ENCODE data around the gene AFM. TPM values are rescaled to one million over a fixed set of nuclear protein-coding genes. Genes with fewer than 3 reads are reported as not detected.

The AFM gene
- total and polyA plus RNA-seq, 2 of the 13 experiments (the other 11 are each of a cell fraction or from before 2014, with no cell fraction given): 0.13 to 1.8 TPM

DNA sequence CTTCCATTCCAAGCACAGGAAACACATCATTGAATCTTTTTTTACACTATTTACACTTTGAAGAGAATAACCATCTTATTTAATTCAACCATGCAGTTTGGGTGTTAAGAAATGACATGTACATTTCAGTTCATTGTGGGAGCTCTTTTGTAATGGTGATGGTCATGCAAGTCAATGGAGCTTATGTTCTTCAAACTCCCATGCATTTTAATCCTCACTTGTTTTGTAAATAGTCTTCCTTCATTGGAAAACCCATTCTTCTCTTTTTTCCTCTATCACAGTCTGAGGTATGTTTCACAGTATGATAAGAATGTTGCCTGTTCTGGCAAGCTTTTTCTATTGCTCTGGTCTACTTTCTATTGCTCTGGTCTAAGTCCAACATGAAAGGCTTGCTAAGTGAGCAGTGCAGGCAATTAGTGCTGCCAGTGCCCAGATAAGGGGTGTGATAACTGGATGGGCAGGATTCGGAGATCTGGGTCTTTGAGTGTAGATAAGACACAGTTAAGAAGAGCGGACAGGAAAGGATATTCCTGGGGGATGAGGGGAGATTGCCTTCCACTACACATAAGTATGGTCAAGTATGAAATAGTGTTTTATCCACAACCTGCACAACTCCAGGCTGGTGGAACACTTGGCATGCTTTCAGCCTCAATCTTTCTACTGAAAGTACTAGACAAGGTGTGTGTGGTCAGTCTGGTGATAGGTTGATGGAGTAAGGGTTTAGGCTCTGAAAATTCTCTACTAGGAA, 28.4 kb upstream of the AFM start (continued):
- TF ChIP-seq, protein P1, sequence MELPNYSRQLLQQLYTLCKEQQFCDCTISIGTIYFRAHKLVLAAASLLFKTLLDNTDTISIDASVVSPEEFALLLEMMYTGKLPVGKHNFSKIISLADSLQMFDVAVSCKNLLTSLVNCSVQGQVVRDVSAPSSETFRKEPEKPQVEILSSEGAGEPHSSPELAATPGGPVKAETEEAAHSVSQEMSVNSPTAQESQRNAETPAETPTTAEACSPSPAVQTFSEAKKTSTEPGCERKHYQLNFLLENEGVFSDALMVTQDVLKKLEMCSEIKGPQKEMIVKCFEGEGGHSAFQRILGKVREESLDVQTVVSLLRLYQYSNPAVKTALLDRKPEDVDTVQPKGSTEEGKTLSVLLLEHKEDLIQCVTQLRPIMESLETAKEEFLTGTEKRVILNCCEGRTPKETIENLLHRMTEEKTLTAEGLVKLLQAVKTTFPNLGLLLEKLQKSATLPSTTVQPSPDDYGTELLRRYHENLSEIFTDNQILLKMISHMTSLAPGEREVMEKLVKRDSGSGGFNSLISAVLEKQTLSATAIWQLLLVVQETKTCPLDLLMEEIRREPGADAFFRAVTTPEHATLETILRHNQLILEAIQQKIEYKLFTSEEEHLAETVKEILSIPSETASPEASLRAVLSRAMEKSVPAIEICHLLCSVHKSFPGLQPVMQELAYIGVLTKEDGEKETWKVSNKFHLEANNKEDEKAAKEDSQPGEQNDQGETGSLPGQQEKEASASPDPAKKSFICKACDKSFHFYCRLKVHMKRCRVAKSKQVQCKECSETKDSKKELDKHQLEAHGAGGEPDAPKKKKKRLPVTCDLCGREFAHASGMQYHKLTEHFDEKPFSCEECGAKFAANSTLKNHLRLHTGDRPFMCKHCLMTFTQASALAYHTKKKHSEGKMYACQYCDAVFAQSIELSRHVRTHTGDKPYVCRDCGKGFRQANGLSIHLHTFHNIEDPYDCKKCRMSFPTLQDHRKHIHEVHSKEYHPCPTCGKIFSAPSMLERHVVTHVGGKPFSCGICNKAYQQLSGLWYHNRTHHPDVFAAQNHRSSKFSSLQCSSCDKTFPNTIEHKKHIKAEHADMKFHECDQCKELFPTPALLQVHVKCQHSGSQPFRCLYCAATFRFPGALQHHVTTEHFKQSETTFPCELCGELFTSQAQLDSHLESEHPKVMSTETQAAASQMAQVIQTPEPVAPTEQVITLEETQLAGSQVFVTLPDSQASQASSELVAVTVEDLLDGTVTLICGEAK (IDR thresholded peaks at IDR 0.05): no peak
- TF ChIP-seq, protein P1 (CRISPR knock-in tag; IDR thresholded peaks at IDR 0.05): no peak
- TF ChIP-seq MAFG (CRISPR knock-in tag; IDR thresholded peaks at IDR 0.05) (no peak), ZNF496 (CRISPR knock-in tag; IDR thresholded peaks at IDR 0.05; ENCODE audit: insufficient replicate concordance) (no peak), ZNF772 (CRISPR knock-in tag; IDR thresholded peaks at IDR 0.05) (no peak), FOSL1 (CRISPR knock-in tag; IDR thresholded peaks at IDR 0.05; ENCODE audit: borderline replicate concordance) (no peak), RBFOX2 (IDR thresholded peaks at IDR 0.05; ENCODE audit: low read depth, low read length) (peak; percentile 50; the same call in 1 of the 2 replicates), BRCA1 (CRISPR knock-in tag; IDR thresholded peaks at IDR 0.05) (no peak), HNRNPUL1 (IDR thresholded peaks at IDR 0.05; ENCODE audit: low read depth, low read length) (no peak), RXRA (CRISPR knock-in tag; IDR thresholded peaks at IDR 0.05) (no peak), ZNF773 (CRISPR knock-in tag; IDR thresholded peaks at IDR 0.05; ENCODE audit: borderline replicate concordance) (no peak), YEATS2 (CRISPR knock-in tag; IDR thresholded peaks at IDR 0.05; ENCODE audit: borderline replicate concordance) (no peak), ZNF75D (CRISPR knock-in tag; IDR thresholded peaks at IDR 0.05; ENCODE audit: borderline replicate concordance) (no peak), PAWR (CRISPR knock-in tag; IDR thresholded peaks at IDR 0.05; ENCODE audit: borderline replicate concordance) (no peak)
- TF ChIP-seq, protein P2, sequence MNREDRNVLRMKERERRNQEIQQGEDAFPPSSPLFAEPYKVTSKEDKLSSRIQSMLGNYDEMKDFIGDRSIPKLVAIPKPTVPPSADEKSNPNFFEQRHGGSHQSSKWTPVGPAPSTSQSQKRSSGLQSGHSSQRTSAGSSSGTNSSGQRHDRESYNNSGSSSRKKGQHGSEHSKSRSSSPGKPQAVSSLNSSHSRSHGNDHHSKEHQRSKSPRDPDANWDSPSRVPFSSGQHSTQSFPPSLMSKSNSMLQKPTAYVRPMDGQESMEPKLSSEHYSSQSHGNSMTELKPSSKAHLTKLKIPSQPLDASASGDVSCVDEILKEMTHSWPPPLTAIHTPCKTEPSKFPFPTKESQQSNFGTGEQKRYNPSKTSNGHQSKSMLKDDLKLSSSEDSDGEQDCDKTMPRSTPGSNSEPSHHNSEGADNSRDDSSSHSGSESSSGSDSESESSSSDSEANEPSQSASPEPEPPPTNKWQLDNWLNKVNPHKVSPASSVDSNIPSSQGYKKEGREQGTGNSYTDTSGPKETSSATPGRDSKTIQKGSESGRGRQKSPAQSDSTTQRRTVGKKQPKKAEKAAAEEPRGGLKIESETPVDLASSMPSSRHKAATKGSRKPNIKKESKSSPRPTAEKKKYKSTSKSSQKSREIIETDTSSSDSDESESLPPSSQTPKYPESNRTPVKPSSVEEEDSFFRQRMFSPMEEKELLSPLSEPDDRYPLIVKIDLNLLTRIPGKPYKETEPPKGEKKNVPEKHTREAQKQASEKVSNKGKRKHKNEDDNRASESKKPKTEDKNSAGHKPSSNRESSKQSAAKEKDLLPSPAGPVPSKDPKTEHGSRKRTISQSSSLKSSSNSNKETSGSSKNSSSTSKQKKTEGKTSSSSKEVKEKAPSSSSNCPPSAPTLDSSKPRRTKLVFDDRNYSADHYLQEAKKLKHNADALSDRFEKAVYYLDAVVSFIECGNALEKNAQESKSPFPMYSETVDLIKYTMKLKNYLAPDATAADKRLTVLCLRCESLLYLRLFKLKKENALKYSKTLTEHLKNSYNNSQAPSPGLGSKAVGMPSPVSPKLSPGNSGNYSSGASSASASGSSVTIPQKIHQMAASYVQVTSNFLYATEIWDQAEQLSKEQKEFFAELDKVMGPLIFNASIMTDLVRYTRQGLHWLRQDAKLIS (CRISPR knock-in tag; IDR thresholded peaks at IDR 0.05): peak; percentile 93
- TF ChIP-seq, protein P3, sequence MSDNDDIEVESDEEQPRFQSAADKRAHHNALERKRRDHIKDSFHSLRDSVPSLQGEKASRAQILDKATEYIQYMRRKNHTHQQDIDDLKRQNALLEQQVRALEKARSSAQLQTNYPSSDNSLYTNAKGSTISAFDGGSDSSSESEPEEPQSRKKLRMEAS (IDR thresholded peaks at IDR 0.05): no peak
